Large intestine (tissue), 3 donors: ENCODE measurements around the gene PKP4. TPM values are rescaled to one million over a fixed set of nuclear protein-coding genes. Genes with fewer than 3 reads are reported as not detected.

Experiments
- DNase-seq, 2 donors: peaks; one replicate each; pipeline versions ENCODE4 v3.0.0 to v3.0.0-alpha.2; 2013
- H3K27ac ChIP-seq: one replicate; pipeline ENCODE4 v1.5.1; 2013; ENCODE audit warnings: low read length
- H3K27me3 ChIP-seq: 2 replicates; pipeline ENCODE4 v1.6.1; 2013; ENCODE audit warnings: low read length; ENCODE audit not compliant: control insufficient read depth, insufficient read depth
- H3K36me3 ChIP-seq: 2 replicates; pipeline ENCODE4 v1.6.1; 2013; ENCODE audit warnings: low read length; ENCODE audit not compliant: control insufficient read depth, insufficient read depth
- H3K4me1 ChIP-seq: one replicate; pipeline ENCODE4 v1.6.1; 2013; ENCODE audit warnings: low read length; ENCODE audit not compliant: control insufficient read depth, insufficient read depth
- H3K4me3 ChIP-seq: one replicate; pipeline ENCODE4 v1.5.1; 2013; ENCODE audit warnings: low read length
- H3K9me3 ChIP-seq: one replicate; pipeline ENCODE4 v1.6.1; 2013; ENCODE audit warnings: mild to moderate bottlenecking, low read depth, low read length, moderate library complexity; ENCODE audit not compliant: control insufficient read depth
- WGBS: methylation state at CpG from one replicate; pipeline ENCODE4 v1.1.5; 2013; ENCODE audit warnings: low lambda C conversion rate; ENCODE audit not compliant: insufficient coverage; 5-methylcytosine and 5-hydroxymethylcytosine counted together
- polyA plus RNA-seq: library from polyadenylated mRNA; unstranded; fragments of 120-200 nt; gene quantifications from one replicate; pipeline ENCODE4 v1.2.1, GENCODE V29; 2013

PKP4 gene
- polyA plus RNA-seq, 1 donor: 56.1 TPM

DNA sequence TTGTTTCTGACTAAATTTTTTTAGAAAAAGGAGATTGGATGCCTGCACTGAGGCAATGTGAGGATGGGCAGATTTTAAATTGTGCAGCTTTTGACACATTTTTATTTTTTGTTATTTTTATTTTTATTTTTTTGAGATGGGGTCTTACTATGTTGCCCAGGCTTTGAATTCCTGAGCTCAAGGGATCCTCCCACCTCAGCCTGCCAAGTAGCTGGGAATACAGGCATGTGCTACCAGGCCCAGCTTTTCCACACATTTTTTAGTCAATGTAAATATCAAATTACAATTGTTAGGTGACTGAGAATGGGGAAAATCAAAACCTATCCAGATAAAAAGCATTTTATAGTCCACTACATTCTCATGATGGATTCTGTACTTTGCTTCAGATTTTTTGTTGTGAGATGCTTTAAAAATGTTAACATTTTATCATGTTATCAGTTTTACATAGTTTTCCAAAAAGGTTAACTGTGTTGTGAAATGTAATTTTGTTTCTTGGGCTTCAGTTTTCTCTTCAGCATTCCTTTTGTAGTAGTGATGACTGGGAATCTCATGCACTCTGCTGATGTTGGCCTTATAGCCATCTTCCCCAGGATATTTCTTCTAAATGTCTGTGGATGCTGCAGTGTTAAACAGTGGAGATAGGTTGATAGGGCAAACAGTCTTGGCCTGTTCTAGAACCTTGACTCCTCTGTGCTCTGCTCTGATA lies 41.4 kb downstream of the PKP4 start:
- Histone ChIP-seq H3K9me3 (no peaks in the 10 kb centered on the region), H3K36me3 (peaks cover 2% of the 10 kb centered on the region), H3K27me3 (no peaks in the 10 kb centered on the region), H3K27ac (no peak overlapping the region), H3K4me1 (peaks cover 14% of the 10 kb centered on the region), H3K4me3 (no peak overlapping the region)
- DNase-seq: no peak

GRCh38 chr2:158498749-158499136 lies 42.0 kb downstream of the PKP4 start:
- H3K4me1 ChIP-seq: peaks cover 14% of the 10 kb centered on the region

GRCh38 chr2:158499383-158499782 lies 42.6 kb downstream of the PKP4 start:
- Histone ChIP-seq H3K9me3 (no peaks in the 10 kb centered on the region), H3K4me3 (no peak overlapping the region), H3K36me3 (peaks cover 2% of the 10 kb centered on the region), H3K27ac (no peak overlapping the region), H3K27me3 (no peaks in the 10 kb centered on the region), H3K4me1 (peaks cover 14% of the 10 kb centered on the region)
- no peak for DNase-seq
- no CpG with 5 or more reads among the region's 2 CpGs for WGBS

More at GRCh38 chr2:158498749-158499136, 42.0 kb downstream of the PKP4 start:
- peaks cover 2% of the 10 kb centered on the region for H3K36me3 ChIP-seq
- no peak overlapping the region for H3K27ac ChIP-seq
- H3K27me3 ChIP-seq: no peaks in the 10 kb centered on the region
- no peaks in the 10 kb centered on the region for H3K9me3 ChIP-seq
- no peak for DNase-seq
- WGBS: no CpG with 5 or more reads among the region's 3 CpGs
- H3K4me3 ChIP-seq: no peak overlapping the region

GRCh38 chr2:158500333-158500732 lies 43.6 kb downstream of the PKP4 start:
- WGBS: no CpG with 5 or more reads among the region's 2 CpGs
- no peak overlapping the region for H3K27ac ChIP-seq
- no peak for DNase-seq

GRCh38 chr2:158501301-158501700 lies 44.5 kb downstream of the PKP4 start:
- H3K27me3 ChIP-seq: no peaks in the 10 kb centered on the region
- no peaks in the 10 kb centered on the region for H3K9me3 ChIP-seq
- H3K4me1 ChIP-seq: peaks cover 18% of the 10 kb centered on the region
- H3K27ac ChIP-seq: no peak overlapping the region
- no peak overlapping the region for H3K4me3 ChIP-seq
- no CpG with 5 or more reads among the region's 1 CpG for WGBS
- no peak for DNase-seq
- H3K36me3 ChIP-seq: peaks cover 4% of the 10 kb centered on the region

More at GRCh38 chr2:158500333-158500732, 43.6 kb downstream of the PKP4 start:
- Histone ChIP-seq H3K4me1 (peaks cover 18% of the 10 kb centered on the region), H3K9me3 (no peaks in the 10 kb centered on the region), H3K4me3 (no peak overlapping the region), H3K36me3 (peaks cover 2% of the 10 kb centered on the region), H3K27me3 (no peaks in the 10 kb centered on the region)

DNA sequence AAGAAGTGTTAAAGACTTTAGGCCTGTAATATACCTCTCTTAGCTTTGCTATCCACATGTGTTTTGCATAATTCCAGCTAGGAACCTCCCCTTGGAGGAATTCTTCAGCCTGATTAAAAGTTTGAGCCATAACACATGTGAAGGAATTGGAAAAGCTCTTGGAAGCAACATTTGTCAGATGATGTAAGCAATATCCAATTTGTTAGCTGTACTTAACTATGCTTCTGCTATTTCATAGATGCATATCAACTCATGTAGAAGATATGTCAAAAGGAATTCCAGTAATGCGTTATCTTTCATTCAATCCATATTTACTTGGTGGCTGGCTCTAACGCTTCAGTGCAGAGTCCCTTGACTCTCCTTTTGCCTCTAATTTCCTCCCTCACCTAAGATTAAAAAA lies 46.2 kb downstream of the PKP4 start:
- H3K4me3 ChIP-seq: no peak overlapping the region
- H3K36me3 ChIP-seq: peaks cover 4% of the 10 kb centered on the region
- no CpG with 5 or more reads among the region's 2 CpGs for WGBS
- DNase-seq: no peak
- no peaks in the 10 kb centered on the region for H3K9me3 ChIP-seq
- H3K4me1 ChIP-seq: peaks cover 10% of the 10 kb centered on the region
- no peak overlapping the region for H3K27ac ChIP-seq
- H3K27me3 ChIP-seq: no peaks in the 10 kb centered on the region

DNA sequence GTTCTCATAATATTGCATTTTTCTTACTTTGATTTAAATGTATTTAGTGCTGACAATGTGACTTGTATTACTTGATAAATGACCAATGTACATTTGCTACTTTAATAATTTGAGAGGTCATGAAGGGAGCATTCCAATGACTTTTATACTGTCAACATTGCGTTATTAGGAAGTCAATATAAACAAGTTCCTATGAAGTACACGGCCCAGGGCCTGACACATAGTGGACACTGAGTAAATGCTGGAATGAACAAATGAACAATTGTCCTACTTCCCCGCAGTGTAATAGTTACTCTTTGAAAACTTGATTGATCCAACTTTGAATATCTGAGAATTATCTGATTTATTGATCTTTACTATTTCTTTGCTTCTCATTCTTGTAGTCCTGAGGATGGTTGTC lies 47.3 kb downstream of the PKP4 start:
- no peak overlapping the region for H3K27ac ChIP-seq
- no peak for DNase-seq
- no peak overlapping the region for H3K4me3 ChIP-seq
- peaks cover 10% of the 10 kb centered on the region for H3K4me1 ChIP-seq
- H3K27me3 ChIP-seq: no peaks in the 10 kb centered on the region
- 100% methylated on average over 1 of the region's 3 CpGs for WGBS
- H3K36me3 ChIP-seq: peaks cover 4% of the 10 kb centered on the region
- no peaks in the 10 kb centered on the region for H3K9me3 ChIP-seq

DNA sequence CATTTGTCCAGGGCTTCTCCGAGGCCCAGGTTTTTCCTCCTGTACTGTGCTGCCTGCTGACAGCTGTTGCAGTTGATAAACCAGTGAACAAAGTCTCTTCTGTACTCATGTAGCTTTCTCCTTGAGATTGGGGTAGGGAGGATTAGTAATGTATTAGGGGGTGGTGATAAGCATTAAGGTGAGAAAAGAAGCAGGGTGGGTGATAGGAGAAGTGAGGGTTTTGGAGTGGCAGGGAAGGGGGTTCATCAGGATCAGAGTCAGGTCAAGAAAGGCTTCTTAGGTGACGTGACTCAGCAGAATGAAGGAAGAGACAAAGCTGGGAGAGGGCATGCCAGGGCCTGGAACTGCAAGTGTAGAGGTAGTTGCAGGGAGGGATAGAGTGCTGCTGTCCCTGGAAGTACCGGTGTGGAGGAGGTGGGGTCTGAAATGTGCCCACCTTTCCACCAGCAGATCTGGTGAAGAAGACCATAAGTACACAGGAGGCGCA lies 48.7 kb downstream of the PKP4 start:
- peak overlapping the region; percentile 31 for H3K27ac ChIP-seq
- WGBS: 40% methylated on average over 1 of the region's 4 CpGs
- peak; percentile 39 to 74 for DNase-seq
- H3K9me3 ChIP-seq: no peaks in the 10 kb centered on the region
- peaks cover 10% of the 10 kb centered on the region for H3K4me1 ChIP-seq
- peaks cover 4% of the 10 kb centered on the region for H3K36me3 ChIP-seq
- no peaks in the 10 kb centered on the region for H3K27me3 ChIP-seq
- H3K4me3 ChIP-seq: no peak overlapping the region

DNA sequence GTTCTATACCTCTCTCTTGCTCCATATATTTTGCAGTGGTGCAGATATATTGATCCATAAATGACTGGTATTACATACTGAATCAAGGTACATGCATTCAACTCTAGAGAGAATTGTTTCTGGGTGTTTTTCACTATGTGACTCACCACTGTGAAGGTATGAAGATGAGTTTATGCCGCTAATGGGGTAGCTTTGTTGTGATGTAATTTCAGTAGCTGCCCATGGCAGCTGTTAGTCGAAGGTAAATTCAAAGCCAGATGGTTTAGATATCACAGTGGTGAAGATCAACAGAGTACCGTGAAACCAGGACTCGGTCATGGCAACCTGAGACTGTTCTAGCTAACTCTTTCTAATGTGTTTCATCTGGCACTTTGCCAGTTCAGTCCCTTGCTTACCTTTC lies 50.4 kb downstream of the PKP4 start:
- WGBS: no CpG with 5 or more reads among the region's 4 CpGs
- H3K4me3 ChIP-seq: no peak overlapping the region
- H3K4me1 ChIP-seq: peaks cover 4% of the 10 kb centered on the region
- no peak overlapping the region for H3K27ac ChIP-seq
- H3K27me3 ChIP-seq: no peaks in the 10 kb centered on the region
- H3K9me3 ChIP-seq: no peaks in the 10 kb centered on the region
- peaks cover 2% of the 10 kb centered on the region for H3K36me3 ChIP-seq
- no peak for DNase-seq

GRCh38 chr2:158507679-158508078 lies 50.9 kb downstream of the PKP4 start:
- peaks cover 4% of the 10 kb centered on the region for H3K4me1 ChIP-seq
- no peaks in the 10 kb centered on the region for H3K9me3 ChIP-seq
- H3K27ac ChIP-seq: no peak overlapping the region
- no peak for DNase-seq
- no peaks in the 10 kb centered on the region for H3K27me3 ChIP-seq
- H3K4me3 ChIP-seq: no peak overlapping the region
- peaks cover 2% of the 10 kb centered on the region for H3K36me3 ChIP-seq
- no CpG with 5 or more reads among the region's 2 CpGs for WGBS
